GM19328 (cell line): Measurements from ENCODE around the gene METTL17.
"Not testable (repeated sequence)": the region's sequence is repeated elsewhere in the genome, so short reads cannot be mapped to it uniquely, and the experiment has no call there.

ENCODE experiments used
- ATAC-seq: cut with Tn5 transposase; IDR thresholded peaks from one replicate; pipeline ENCODE4 v1.9.1; 2021; ENCODE audit warnings: mild to moderate bottlenecking, moderate library complexity; ENCODE audit not compliant: unreplicated experiment

The METTL17 gene, protein sequence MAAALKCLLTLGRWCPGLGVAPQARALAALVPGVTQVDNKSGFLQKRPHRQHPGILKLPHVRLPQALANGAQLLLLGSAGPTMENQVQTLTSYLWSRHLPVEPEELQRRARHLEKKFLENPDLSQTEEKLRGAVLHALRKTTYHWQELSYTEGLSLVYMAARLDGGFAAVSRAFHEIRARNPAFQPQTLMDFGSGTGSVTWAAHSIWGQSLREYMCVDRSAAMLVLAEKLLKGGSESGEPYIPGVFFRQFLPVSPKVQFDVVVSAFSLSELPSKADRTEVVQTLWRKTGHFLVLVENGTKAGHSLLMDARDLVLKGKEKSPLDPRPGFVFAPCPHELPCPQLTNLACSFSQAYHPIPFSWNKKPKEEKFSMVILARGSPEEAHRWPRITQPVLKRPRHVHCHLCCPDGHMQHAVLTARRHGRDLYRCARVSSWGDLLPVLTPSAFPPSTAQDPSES

DNA sequence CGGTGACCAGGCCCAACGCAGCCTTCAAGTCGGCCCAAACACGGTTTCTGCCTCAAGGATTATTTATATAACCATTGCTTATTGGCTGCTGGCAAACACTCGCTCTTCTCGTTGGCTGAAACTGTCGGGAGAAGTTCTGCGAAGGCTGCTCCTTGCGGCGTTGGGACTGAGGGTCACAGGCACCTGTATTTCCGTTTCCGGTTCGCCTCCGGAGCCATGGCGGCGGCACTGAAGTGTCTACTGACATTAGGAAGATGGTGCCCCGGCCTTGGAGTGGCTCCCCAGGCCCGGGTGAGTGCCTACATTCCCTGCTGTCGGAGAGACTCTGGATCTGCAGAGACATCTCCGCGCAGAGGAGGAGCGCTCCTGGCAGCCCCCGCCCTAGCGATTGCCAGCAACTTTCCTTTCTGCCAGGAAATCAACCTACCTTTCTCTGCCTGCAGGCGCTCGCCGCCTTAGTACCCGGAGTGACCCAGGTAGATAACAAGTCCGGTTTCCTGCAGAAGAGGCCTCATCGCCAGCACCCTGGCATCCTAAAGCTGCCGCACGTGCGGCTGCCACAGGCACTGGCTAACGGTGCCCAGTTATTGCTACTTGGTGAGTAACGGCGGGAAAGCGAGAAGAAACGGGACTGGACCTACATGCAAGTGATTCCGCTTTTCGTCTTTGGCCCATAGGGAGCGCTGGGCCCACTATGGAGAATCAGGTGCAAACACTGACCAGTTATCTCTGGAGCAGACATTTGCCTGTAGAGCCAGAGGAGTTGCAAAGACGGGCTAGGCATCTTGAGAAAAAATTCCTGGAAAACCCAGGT is at the start of gene METTL17:
METTL17 (plus strand) TSS at position 194 of the 814 bp plus-strand sequence; CDS start at position 217, 23 bp downstream.
- ATAC-seq, result peak; percentile 93

DNA sequence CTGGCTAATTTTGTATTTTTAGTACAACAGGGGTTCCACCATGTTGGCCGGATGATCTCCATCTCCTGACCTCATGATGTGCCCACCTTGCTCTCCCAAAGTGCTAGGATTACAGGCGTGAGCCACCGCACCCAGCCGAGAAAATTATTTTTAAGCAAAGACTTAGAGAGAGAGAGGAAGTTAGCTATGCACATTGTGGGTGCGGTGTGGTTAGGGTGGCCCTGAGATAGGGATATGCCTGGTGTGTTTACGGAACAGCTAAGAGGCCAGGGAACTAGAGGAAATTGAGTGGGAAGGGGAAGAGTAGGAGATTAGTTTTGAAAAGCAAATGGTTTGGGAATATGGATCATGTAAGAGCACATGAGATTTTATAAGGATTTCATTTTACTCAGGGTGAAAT is 44.6 kb upstream of the METTL17 start:
- ATAC-seq, result not testable (repeated sequence)

DNA sequence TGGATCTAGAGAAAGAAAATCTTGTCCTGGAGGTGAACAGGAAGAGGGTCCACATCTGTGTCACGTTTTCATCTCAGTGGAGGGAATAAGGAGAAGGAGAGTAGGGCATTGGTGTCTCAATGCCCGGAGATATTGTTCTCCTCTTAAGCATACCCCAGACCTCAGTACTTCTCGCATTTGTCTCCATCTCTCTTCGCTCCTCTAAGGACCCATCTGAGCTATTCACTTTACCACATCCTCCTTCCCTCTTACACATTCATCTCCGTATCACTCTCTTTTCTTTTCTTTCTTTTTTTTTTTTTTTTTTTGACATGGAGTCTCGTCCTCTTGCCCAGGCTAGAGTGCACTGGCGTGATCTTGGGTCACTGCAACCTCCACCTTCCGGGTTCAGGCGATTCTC is 43.1 kb upstream of the METTL17 start:
- not testable (repeated sequence) for ATAC-seq

GRCh38 chr14:20954736-20955537 is 34.8 kb upstream of the METTL17 start, which contains the start of gene RNASE2:
Gene RNASE2, plus strand, starts transcription at chr14:20955487. Its CDS starts 285 bp downstream, at chr14:20955772.
- ATAC-seq, result not testable (repeated sequence)

DNA sequence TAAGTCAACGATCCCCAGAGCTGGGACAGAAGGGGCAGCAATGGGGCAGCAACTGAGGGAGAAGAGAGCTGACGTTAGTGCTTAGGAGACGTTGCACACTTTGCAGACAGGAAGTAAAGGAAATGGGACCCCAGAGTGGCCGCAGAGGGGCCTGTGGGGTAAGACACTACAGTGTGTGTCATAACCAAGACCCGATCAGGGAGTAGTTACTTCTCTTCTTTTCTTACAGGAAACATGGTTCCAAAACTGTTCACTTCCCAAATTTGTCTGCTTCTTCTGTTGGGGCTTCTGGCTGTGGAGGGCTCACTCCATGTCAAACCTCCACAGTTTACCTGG is 34.3 kb upstream of the METTL17 start:
- not testable (repeated sequence) for ATAC-seq

DNA sequence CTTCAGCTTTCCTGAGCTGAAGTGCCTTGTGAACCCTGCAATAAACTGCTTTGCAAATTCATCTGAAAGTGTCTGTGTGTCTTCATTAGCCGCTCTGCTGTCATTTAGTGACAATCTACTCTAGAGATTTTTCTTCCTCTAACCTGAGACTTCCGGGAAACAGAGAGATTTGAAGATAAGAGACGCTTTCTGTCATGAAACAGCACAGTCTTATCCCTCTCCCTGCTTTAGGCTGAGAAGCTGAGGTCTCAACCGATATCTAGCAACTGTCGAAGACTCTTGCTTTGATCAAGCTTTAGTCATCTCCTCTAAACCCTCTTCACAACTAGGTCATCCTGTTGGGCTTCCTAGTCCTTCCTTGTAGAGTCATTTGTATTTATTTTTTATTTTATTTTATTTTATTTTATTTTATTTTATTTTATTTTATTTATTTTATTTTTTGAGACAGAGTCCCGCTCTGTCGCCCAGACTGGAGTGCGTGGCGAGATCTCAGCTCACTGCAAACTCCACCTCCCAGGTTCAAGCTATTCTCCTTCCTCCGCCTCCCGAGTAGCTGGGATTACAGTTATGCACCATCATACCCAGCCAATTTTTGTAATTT is 33.3 kb upstream of the METTL17 start:
- no peak for ATAC-seq

- ATAC-seq, result not testable (repeated sequence)
These were observed 30.8 kb upstream of the METTL17 start for GRCh38 chr14:20958946-20959345.

DNA sequence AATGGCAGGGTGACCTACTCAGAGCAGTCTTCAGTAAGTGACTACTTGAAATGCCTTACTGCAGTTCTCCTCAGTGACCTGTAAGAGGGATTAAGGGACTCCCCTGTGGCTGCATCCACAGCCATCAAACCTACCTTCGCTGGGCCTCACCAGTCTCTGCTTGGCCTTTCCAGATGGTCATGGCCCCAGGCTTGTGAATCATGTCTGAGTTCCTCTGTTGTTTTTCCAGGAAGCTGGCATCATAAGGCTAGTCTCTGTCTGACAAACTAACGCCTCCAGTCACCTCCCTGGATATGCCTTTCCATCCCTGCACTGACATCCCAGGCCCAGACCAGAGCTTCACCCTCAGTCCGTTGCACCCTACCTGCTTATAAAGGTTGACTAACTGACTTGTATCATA is 20.4 kb upstream of the METTL17 start:
- no peak for ATAC-seq

GRCh38 chr14:20970647-20970982 is 19.2 kb upstream of the METTL17 start:
- ATAC-seq, result peak; percentile 9

GRCh38 chr14:20970983-20971704 is 18.6 kb upstream of the METTL17 start:
- peak; percentile 89 for ATAC-seq

DNA sequence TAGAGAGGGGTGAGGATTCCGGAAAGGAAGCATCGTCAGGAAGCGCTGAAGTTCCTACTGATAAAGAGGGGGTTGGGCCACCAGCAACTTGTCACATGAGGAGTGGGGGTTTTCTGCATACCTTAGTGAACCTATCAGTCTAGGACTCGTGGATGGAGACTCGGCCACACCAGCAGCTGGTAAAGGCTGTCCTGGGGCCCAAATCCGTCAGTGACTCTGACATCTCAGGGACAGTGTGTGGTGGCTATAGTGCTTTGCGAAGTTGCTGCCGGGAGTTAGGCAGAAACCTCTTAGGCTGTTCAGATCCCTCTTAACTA is 18.1 kb upstream of the METTL17 start:
- peak; percentile 31 for ATAC-seq

GRCh38 chr14:20973501-20973900 is 16.3 kb upstream of the METTL17 start:
- ATAC-seq, result no peak

GRCh38 chr14:20976291-20976690 is 13.5 kb upstream of the METTL17 start:
- ATAC-seq, result no peak

DNA sequence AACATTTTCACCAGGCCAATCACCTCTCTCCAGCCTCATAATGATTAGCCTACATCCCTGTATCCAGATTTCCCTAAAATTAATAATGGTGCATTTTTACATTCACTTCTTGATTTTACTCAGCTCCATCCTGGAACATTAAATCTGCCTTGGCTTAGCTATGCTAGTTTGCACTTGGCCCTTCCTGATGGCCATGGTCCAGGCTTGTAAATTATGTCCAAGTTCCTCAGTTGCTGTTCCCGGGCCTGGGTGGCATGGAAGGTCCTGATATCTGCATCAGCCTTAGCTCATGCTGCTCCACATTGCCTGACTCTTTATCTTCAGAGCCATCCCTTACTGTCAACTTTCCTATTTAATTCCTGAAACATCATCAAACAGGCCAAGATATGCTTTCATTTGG is 11.1 kb upstream of the METTL17 start:
- no peak for ATAC-seq

DNA sequence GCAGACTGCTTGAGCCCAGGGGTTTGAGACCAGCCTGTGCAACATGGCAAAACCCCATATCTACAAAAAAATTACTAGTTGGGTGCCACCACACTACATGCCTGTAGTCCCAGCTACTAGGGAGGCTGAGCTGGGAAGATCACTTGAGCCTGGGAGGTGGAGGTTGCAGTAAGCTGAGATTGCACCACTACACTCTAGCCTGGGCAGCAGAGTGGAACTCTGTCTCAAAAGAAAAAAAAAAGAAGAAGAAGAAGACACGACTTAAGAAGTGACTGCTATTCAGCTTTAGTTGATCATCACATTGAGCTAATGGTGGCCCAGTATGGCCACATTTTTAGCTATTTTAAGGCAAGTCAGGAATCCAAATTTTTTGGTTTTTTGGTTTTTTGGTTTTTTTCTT is 8.9 kb upstream of the METTL17 start:
- ATAC-seq, result no peak

DNA sequence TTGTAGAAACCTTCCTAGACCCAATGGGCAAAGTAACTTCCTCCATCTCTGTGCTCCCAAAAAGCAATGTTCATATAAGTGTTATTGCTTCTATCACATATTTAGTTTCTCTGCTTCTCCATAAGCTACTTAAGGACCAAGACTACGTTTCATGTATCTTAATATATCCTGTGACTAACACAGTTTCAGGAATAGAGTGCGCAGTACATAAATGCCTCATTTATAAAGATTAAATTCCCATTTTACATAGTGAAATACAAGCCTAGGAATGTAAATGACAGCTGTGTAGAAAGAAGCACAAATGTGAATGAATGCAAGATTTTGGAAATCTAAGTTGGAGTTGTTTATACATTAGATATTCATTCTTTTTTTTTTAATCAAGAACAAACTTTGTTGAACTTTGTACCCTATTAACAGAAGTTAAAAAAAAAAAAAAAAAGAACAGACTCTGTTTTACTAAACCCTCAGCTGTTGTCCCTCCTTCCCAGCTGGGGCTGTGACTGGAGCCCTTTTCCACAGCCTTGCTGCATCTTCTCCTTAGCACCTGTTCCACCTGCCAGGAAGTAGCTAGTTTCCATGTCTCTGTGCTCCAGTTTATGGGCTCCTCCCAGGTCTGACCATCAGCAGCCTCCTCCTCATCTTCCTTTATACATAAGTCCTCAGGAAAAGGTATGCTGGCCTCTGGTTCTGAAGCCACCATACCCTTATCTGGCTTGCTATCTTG is 7.0 kb upstream of the METTL17 start:
- ATAC-seq, result no peak

- ATAC-seq, result not testable (repeated sequence)
These were observed 4.1 kb upstream of the METTL17 start for GRCh38 chr14:20985650-20986049.

- no peak for ATAC-seq
These were observed 3.0 kb upstream of the METTL17 start for GRCh38 chr14:20986811-20987210.

DNA sequence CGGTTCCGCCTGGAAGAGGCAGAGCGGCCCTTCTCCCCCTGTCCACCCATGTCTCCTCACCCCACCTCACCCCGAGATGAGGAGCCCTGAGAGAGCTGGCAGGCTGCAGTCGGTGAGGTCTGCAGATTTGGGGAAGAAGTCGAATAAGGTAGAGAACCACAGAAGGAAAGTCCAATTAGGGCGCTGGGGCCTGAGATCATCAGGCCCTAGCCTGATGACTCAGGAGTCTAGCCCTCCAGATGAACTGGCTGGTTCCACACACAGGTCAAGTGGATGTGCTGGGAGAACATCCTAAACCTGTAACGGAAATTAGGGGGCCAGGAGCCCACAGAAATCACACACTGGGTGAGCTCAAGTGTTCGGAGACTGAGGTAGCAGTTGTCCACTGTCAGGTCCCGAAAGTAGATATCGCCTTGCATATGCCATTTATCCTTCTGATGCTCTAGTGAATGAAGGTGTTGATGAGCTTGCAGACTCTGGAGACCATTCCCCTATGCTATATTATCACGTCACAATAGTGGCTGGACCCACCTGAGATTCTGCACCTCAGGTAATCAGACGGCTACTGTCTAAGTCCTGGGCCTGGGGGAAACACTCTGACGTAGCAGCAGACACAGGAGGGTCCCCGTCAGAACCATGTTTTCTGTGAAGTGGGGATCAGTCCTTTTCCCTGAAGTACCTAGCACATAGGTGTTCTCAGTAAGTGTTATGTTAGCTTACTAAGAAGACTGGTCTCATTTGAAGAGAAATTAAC is 886 bp upstream of the METTL17 start:
- ATAC-seq, result no peak
